HG03066 (cell line): ENCODE measurements around the gene LGR6.

Source experiments
- ATAC-seq: cut with Tn5 transposase; IDR thresholded peaks from one replicate; pipeline ENCODE4 v1.9.1; 2021; ENCODE audit warnings: low read depth; ENCODE audit not compliant: unreplicated experiment

LGR6 gene

DNA sequence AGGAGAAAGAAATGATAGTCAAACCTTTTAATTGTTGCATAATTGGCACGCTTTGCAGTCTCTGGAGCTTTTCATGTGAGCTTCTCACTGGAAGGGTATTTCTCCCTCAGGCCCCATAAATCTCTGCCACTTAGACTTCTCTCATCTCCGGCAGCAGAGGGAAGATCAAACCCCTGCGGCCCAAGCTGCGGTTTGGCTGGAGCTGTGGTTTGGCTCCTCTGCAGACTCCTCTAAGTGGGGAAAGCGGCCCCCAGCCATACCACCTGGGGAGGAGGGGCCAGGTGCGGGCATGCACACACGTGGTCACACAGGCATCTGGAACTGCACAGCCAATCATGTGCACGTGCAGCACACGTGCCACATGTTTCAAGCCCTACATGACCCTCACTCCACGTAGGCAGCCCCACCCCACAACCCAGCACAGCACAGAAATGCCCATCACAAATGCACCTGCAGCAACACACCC, 89.8 kb downstream of the LGR6 start:
- no peak for ATAC-seq

DNA sequence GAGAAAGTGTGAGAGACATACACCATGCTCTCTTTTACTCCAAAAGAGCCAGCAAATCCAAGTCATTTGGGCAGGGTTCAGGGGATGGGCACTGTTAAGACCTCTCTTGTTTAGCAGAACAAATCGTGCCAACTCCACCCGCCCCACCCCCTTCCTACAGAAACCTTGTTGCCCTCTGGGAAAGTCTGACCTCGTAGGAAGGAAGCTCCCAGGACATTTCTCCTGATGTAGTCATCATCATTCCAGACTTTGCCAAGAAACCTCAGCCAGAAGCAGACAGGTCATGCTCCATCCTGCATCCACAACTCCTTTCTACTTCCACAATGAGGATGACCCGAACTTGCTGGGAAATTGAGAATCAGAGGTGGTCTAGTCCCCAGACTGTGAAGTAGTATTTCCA, 90.4 kb downstream of the LGR6 start:
- ATAC-seq: no peak

DNA sequence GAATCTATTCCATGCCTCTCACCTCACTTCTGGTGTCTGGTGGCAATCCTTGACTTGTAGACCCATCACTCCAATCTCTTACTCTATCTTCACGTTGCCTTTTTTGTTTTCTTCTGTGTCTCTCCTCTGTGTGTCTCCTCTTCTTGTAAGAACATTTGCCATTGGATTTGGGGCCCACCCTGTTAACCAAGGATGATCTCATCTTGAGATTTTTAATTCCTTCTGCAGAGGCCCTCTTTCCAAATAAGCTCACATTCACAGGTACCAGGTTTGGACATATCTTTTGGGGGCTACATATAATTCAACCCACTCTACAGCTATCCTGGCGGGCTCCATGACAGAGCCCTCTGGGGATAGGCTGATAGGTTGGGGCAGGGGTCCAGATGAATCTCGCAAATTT, 92.3 kb downstream of the LGR6 start:
- no peak for ATAC-seq

DNA sequence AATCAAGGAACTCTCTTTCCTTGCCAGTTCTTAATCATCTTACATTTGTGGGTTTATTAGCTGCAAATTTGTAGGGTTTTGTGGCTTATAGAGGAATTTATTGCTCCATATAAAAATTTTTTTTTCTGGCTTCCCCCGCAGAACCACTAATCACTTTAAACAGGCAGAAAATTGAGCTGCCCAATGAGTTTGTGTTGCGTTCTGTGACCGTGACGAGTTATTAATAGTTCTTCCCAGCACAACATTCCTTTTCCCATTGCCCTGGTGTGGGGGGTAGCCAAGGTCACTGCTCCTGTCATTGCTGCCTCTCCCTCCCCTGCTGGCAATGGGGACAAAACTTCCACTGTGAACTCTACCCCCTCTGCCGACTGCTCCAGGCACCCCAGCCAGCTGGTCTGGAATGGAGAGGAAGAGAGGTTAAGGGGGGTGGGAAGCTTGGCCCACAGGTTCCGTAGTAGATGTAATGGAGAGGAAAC, 93.1 kb downstream of the LGR6 start:
- no peak for ATAC-seq

DNA sequence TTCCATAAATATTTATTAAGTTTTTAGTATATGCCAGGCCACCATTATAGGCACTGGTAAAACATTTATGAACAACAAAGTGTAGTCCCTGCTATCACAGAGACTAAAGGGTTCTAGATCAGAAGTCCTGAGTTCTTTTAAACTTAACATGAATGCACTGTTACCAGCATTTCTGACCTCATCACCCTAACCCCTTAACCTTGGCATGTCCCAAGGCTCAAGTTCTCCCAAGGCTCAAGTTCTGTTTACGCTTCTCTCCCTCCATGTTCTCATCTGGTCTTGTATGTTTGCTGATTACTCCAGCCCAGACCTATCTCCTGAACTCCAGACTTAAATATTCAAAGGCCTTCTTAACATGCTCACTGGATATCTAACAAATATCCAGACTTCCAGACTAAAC, 93.6 kb downstream of the LGR6 start:
- ATAC-seq: no peak

DNA sequence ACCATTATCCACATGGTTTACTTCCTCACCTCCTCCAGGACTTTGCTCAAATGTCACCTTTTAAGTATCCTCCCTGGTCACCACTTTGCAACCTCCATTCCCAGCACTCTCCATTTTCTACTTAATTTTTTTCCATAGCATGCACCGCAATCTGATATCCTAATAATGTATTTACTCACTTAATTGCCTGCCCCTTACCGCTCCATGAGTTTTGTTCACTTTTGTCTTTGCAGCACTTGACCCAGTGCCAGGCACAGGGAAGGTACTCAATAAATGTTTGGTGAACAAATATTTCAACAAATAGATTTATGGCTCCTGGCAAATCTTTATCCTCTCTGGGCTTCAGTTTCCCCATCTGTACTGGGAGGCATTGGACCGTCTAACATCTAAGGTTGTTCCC, 94.6 kb downstream of the LGR6 start:
- no peak for ATAC-seq

DNA sequence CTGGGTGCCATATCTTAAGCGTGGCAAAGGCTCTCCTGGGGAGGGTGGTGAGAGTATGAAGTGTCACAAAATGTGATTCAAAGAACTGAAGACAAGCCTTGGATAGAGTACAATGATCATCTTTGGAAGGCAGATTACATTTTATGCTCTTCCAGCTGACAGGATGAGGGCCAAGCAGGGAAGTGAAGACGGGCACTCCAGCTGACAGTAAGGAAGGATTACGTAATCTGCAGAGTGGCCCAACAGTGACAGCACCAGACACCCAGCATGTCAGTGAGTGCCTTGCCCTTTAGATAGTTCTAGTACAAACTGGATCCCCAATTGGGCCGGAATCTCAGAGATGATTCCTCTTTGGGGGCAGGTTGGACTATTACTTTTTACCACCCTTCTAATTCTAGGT, 95.4 kb downstream of the LGR6 start:
- ATAC-seq: no peak

DNA sequence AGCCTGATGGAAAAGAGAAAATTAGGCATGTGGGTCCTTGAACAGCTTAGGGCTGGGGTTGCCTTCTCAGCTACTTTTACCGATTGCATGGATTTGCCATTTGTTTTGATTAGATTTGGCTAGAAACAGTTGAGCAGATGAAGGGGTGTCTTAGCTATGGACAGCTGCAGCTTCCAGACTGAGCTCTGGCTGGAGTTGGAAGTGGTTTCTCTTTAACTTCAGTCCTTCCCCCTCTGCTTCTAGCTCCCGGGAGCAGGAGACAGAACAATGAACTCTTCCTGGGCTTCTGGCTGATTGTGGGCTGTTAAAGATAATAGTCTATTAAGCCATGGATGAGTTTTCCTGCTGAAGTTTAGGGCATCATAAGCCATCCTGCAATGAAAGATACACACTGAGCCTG, 97.4 kb downstream of the LGR6 start:
- ATAC-seq: no peak

DNA sequence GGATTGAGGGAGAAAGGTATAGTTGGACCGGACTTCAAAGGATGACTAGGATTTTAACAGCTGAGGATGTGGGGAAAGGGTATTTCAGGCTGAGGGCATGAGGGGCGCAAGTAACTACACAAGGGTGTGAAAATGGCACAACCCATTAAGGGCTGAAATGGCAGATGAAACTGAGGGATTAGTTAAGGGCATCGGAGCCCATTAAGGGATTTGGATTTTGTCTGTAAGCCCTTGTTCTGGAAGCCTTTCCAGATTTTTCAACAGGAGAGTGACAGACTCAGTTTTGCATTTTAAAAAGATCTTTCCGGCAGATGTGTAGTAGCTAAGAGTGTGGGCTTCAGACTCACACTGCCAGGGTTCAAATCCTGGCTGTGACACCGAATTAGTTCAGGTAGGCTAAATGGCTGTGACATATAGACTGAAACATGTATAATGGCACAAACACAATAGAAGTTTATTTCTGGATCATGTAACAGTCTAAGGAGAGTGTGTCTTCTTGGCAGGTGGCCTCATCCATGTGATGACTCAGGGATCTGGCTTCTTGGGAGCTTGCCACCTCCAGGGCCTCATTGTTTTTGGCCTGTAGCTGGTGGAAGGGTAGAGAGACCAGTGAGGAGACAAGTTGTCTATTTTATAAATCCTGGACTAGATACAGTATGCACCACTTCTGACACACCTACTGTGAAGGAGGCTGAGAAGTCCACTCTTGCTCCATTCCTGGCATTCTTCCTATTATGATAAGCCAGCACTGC, 98.5 kb downstream of the LGR6 start:
- no peak for ATAC-seq

DNA sequence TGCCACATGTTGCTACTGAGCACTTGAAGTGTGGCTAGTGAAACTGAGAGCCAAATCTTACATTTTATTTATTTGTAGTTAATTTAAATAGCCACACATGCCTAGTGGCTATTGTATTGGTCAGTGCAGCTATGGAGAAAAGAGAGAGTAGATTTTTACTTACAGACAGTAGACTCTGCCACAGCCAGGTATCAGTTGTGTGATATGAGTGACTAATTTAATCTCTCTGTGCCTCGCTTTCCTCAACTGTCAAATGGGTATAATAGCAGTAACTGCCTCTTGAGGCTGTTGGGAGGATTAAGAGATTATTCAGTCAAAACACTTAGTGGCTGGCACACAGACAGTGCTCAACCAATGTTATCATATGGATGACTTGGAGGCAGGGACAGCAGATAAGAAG, 99.2 kb downstream of the LGR6 start:
- no peak for ATAC-seq

DNA sequence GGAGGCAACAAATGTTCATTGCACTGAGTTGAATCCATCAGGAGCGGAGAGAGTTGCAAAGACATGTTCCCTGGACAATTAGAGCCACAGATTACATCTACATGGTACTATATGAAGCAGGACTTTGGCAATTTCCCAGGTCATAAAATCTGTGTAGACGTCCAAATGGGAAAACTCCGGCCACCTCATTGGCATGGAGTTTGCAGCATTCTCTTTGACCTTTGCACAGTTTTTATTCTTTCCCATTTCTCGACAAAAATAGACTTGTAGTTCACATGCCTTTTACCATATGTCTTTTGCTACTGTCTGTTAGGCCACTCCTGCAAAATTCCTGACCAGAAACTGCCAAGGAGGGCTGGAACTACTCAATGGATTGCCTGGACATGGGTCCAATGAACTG, 100.0 kb downstream of the LGR6 start:
- no peak for ATAC-seq

DNA sequence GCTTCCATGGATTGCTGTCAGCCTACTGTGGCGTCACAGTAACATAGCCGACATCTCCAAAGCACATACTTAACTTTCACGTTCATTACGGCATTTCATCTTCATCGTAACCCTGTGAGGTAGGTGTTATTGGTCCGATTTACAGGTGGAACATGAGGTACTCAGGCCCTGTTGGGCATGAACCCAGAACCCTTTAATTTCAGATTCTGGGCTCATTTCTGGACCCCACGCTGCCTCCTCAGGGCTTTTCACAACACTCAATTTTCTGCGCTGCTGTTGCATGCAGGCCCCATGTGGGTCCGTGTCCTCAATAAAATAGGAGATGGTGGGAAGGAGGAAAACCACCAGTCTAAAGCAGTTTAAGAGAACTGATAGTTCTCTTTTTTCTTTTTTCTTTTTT, 108.6 kb downstream of the LGR6 start:
- ATAC-seq: no peak

DNA sequence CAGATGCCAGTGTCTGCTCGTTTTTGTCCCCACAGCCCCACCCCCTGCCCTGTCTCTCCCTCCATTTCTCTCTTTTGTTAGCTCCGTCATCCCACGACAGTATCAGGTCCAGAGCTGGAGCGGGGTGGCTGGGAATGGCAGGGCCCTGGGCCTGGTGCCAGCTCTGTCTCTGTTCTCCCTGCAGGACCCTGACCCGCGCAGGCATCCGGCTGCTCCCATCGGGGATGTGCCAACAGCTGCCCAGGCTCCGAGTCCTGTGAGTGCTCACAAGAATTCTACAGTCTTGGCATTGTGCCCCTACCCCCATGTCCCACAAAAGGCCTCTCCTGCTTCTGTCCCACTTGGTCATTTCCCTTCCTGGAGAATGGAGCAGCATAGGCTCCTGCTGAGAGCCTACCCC, 110.8 kb downstream of the LGR6 start:
- ATAC-seq: no peak

DNA sequence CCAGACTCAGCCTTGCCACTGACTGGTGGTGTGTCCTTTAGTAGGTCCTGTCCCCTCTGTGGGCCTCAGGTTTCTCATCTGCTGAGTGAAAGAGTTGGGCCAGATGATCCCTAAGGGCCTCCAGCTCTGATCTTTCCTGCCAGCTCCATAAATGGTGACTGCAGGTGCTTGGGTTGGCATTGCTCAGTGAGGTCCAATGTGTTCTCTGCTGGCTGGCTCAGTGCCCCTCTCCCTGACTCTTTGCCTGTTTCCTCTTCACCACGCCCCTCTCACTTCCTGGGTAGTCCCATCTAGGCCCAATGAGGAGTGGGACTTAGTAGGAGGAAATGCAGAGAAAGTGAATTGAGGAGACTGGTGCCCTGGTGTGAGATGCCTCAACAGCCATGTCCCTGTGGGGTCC, 111.6 kb downstream of the LGR6 start:
- ATAC-seq: no peak

DNA sequence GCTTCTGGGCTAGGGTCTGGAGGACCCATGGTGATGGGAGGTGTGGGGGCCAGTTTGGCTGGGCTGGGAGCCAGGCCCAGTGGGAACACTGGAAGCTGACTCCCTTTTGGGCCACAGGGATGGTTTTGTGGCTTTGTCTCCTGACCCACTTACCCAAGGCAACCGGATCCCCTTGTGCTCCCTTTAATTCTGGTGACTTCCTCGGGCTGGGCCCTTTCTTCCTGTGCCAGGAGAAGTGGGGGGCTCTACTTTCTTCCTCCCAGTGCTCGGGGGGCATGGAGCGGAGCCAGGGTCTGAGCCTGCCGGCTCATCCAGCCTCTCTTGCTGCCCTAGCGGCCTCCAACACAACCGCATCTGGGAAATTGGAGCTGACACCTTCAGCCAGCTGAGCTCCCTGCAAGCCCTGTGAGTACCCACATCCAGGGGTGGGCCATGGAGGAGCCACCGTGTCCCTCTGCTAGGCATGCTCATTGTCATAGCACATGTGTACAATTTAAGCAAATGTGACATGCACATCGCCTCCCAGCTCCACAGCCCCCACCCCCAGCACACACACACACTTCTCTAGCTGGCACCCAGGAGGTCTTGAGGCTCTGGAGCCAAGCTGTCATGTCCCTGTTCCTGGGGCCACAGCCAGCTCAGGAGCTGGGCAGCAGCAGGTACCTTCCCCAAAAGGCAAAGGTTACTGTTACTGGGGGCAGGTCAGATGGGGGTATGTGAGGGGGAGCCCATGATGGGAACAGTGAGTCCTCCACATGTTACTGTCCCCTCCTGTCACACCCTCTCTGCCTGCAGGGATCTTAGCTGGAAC, 113.1 kb downstream of the LGR6 start:
- ATAC-seq: no peak

DNA sequence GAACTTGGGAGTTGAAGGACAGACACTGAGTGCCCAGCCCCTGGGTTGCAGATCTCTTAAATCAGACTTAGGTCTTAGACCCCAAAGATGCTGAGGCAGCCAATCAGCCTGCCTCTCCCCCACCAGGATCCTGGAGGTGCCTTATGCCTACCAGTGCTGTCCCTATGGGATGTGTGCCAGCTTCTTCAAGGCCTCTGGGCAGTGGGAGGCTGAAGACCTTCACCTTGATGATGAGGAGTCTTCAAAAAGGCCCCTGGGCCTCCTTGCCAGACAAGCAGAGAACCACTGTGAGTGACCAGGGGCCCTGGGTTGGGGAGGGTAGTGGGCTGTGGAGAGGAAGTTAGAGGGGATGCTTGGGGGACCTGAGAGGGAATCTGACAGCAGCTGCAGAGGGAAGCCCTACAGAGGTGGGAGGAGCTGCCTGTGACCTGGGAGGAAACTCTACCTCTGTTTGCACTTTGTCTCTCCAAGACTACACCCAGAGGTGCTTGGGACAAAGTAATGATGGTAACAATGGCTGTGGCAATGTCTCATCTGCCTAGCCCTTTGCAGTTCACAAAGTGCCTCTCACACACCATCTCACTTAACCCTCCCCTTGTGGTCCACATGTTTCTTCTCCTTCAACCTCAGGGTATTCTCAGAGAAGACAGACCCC, 116.6 kb downstream of the LGR6 start:
- ATAC-seq: no peak

DNA sequence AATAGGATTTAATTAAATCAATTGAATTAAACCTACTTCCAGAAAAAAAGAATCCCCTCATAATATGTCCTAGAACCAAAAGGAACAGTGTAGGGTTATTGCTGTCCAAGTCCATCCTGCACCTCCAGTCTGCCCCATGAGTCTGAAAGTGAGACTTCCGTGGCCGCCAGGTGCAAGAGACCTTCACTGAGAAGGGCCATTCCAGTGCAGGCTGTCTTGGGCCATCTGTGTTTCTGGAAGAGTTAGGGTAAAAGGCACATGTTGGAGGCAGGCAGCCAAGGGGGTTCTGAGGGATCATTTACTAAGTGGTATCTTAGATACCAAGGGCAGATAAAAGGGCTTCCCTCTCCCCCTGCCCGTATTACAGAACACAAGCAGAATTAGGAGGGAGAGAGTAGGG, 117.1 kb downstream of the LGR6 start:
- no peak for ATAC-seq

DNA sequence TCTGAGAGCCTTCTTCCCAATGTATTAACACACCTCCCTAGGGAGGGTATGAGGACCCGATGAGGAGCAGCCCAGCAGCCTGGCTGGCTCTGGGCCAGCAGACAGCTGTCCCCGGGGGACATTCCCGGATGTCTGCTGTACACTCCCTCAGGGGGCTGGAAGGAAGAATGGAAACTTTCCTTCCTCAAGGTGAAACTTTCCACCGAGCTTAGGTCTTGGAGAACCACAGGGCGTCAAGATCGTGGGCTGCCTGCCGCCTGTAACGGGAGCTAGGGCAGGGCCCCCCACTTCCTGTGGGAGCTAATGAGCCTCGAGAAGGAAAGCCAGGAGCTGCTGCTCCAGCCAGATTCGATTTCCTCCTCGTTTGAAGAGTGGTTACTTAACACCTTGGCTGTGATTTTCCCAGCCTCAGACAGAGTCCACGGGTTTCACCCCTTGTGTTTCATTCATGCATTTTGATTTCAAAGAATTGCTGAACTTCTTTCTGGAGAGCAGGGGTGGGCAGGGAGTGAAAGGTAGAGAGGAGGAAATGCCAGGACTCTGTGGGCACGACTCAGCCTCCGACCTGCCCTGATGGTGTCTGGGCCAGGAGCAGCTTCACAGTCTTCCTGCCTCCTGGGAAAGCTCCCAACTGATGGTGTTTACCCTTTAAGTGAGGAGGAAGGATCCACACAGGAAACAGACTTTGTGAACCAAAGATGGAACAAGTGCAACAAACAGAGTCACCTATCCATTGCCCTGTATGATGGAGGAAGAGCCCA, 118.5 kb downstream of the LGR6 start:
- ATAC-seq: no peak

DNA sequence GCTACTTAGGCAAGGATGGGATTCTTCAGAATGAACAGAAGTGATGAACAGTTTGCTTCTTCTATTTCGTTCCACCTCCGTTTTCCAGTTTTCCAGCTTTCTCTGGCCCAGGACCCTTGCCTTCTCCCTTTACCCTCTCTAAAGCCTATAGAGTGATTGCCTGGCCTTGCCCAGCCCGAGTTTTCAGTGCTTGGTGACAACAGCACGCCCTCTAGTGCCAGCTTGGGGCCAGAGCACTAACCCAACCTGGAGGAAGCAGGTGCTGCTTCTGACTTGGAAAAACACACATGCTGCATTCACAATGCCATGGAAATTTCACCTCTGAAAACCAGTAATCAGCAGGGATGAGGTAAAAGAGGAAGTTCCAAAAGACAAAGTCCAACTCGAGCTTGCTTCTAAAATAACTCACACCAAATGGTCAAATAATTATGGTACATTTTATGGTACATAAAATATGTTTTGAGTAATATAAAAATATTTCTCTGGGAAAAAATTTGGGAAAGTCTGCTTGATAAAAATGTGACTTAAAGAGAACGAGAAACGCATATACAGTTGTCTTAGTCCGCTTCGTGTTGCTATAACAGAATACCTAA, 122.1 kb downstream of the LGR6 start:
- ATAC-seq: no peak

DNA sequence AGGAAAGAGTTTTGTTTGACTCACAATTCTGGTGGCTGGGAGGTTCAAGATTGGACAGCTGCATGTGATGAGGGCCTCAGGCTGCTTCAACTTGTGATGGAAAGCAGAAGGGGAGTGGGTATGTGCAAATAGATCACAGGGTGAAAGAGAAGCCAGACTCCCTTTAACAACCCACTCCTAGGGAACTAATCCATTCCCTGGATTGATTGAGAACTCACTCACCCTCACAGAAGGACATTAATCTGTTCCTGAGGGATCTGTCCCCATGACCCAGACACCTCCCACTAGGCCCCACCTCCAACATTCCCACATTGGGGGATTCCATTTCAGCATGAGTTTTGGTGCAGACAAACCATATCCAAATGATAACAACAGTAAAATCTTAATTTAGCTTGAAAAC, 122.6 kb downstream of the LGR6 start:
- no peak for ATAC-seq
